ENCODE results near the gene CLIC3.

- TF ChIP-seq ZNF274 (IDR thresholded peaks at IDR 0.05; ENCODE audit: low read depth, low read length) (no peak), YY1 (IDR thresholded peaks at IDR 0.05; ENCODE audit: insufficient read depth, insufficient read length) (no peak), SUZ12 (IDR thresholded peaks at IDR 0.05; ENCODE audit: extremely low read depth, insufficient read depth, insufficient read length) (no peak)
Measured at GRCh38 chr9:136990242-136990911, 6.0 kb downstream of the CLIC3 start.
